Chondrocyte (in vitro differentiated cells): ENCODE measurements around the gene CCR5. TPM values are rescaled to one million over a fixed set of nuclear protein-coding genes. Genes with fewer than 3 reads are reported as not detected.

Experiments used
- DNase-seq: peaks from one replicate; pipeline ENCODE4 v3.0.0; 2021; ENCODE audit warnings: mixed read lengths, low spot score
- H3K27ac Mint-ChIP-seq: one replicate; pipeline ENCODE4 v1.8.0; 2021; ENCODE audit warnings: mild to moderate bottlenecking, moderate library complexity, mixed read lengths; ENCODE audit not compliant: unreplicated experiment
- H3K27me3 Mint-ChIP-seq: 2 replicates; pipeline ENCODE4 v1.8.0; 2021; ENCODE audit warnings: low read depth, mixed read lengths
- H3K36me3 Mint-ChIP-seq: 2 replicates; pipeline ENCODE4 v1.8.0; 2021; ENCODE audit warnings: low read depth, mixed read lengths
- H3K4me1 Mint-ChIP-seq: 2 replicates; pipeline ENCODE4 v1.8.0; 2021; ENCODE audit warnings: low read depth, mild to moderate bottlenecking, mixed read lengths
- H3K4me3 Mint-ChIP-seq: one replicate; pipeline ENCODE4 v1.8.0; 2021; ENCODE audit warnings: mild to moderate bottlenecking, moderate library complexity, mixed read lengths; ENCODE audit not compliant: unreplicated experiment
- H3K9me3 Mint-ChIP-seq: 2 replicates; pipeline ENCODE4 v1.8.0; 2021; ENCODE audit warnings: low read depth, mixed read lengths
- total RNA-seq: library from RNA; stranded (reverse); gene quantifications from 3 replicates; pipeline ENCODE4 v1.2.1, GENCODE V29; 2021
- TF ChIP-seq, protein P1 (sequence below): fragments of 200-600 bp; sonication (generic); IDR thresholded peaks from 2 replicates; pipeline ENCODE4 v1.5.0; 2021; ENCODE audit warnings: antibody characterized with exemption, mild to moderate bottlenecking, moderate library complexity

The CCR5 gene
- total RNA-seq, 1 donor from 2014 or later, result not detected

DNA sequence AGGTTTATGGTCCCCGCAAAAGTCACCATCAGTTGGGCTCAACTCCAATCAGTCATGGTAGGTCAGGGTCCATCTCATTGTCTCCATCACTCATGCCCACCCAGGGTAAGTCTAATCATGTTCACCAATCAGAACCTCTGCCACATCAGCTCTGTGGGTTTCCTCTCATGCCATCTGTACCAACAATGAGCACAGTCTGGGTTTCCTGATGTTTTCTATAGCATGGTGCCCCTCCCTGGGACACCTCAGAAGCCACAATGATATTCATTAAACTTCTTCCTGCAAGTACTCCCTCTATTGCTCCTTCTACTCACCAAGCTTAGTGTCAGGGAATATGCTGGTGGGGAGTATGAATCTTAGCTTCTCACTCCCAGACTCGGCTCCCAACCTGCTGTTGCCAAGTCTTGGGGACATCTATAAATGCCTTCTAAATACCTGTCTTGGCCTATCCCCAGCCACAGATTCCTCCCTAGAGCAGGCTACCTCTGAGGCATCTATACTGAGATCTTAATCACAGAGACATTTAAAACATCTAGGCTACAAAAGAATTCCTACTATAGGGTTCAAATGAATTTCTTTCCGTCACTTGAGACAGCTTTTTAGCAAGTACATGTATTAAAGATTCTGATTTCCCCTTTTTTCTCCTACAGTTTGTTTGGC lies 21.8 kb upstream of the CCR5 start:
- no peak for DNase-seq
- H3K4me1 Mint-ChIP-seq, result no peaks in the 10 kb centered on the region
- H3K36me3 Mint-ChIP-seq, result no peaks in the 10 kb centered on the region
- H3K4me3 Mint-ChIP-seq, result no peak overlapping the region
- no peaks in the 10 kb centered on the region for H3K9me3 Mint-ChIP-seq
- peaks cover 66% of the 10 kb centered on the region for H3K27me3 Mint-ChIP-seq
- no peak overlapping the region for H3K27ac Mint-ChIP-seq
- TF ChIP-seq, protein P1, sequence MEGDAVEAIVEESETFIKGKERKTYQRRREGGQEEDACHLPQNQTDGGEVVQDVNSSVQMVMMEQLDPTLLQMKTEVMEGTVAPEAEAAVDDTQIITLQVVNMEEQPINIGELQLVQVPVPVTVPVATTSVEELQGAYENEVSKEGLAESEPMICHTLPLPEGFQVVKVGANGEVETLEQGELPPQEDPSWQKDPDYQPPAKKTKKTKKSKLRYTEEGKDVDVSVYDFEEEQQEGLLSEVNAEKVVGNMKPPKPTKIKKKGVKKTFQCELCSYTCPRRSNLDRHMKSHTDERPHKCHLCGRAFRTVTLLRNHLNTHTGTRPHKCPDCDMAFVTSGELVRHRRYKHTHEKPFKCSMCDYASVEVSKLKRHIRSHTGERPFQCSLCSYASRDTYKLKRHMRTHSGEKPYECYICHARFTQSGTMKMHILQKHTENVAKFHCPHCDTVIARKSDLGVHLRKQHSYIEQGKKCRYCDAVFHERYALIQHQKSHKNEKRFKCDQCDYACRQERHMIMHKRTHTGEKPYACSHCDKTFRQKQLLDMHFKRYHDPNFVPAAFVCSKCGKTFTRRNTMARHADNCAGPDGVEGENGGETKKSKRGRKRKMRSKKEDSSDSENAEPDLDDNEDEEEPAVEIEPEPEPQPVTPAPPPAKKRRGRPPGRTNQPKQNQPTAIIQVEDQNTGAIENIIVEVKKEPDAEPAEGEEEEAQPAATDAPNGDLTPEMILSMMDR, result no peak

DNA sequence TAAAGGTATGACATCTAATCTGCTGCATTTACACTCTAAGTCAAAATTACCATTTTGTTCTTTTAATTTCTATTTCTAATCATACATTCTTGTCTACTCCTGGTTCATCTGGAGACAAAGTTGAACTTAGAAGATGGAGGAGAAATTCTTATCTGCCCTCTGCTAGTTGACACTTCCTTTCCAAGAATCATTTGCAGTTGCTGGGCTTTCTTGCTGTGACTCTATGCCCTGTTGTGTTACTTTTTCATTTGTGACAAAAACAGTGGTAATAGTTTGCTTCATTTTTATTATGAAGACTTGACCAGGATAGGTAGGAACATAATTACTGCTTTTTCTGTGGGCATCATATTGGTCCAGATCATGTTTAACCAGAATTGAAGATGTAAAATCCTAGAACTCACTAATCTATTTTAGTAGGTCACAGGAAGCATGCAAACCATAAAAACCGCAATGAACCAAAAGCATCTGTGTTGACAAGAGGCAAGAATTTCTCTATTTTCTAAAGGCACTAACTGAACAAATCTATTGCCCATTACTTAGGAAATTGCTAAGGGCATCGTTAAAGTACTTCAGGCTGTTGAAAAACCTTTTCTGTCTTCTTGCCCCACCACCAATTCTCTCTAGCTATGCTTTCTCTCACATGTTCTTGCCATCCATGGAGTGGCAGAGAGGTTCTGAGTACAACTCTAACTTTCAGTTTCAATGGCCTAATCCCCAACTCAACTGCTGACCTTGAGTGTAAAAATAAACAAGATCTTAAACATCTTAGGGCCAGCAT lies 21.1 kb upstream of the CCR5 start:
- no peaks in the 10 kb centered on the region for H3K9me3 Mint-ChIP-seq
- DNase-seq, result no peak
- H3K36me3 Mint-ChIP-seq, result no peaks in the 10 kb centered on the region
- H3K4me1 Mint-ChIP-seq, result no peaks in the 10 kb centered on the region
- peaks cover 66% of the 10 kb centered on the region for H3K27me3 Mint-ChIP-seq
- H3K4me3 Mint-ChIP-seq, result no peak overlapping the region
- TF ChIP-seq, protein P1, result no peak
- H3K27ac Mint-ChIP-seq, result no peak overlapping the region

DNA sequence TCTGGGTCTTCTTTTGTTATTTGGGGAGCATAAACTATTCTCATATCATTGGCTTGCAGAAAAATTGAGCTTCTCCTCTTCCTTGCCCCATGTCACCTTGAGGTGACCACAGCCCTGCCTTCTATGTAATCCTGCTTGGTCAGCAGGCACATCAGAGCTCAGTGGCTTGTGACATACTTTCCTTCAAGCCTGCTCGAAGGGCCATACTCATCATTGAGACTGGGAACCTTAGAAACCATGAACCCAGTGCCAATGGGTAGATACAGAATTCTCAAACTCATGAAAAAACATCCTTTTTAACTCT lies 20.5 kb upstream of the CCR5 start:
- Mint-ChIP-seq H3K36me3 (no peaks in the 10 kb centered on the region), H3K27me3 (peaks cover 71% of the 10 kb centered on the region)
- no peak for DNase-seq

DNA sequence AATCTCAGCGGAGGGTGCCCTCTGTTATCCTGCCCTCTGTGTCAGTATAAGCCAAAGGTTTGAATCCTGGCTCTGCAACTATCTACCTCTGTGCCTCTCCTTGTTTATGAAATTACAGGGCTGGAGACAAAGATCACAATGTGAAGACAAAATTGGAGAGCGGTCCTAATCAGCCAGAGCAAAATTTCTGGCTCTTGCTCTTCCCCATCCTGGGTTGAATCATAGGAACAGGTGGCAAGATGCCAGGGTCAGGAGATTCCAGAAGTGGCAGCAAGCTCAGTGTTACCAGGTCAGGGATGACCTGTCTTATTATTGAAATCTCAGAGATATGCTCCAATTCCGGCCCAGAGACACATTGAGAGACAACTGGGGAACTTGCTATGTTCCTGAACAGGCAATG lies 19.1 kb upstream of the CCR5 start:
- no peak for DNase-seq
- TF ChIP-seq, protein P1, result no peak
- H3K9me3 Mint-ChIP-seq, result no peaks in the 10 kb centered on the region
- no peaks in the 10 kb centered on the region for H3K36me3 Mint-ChIP-seq
- H3K4me1 Mint-ChIP-seq, result no peaks in the 10 kb centered on the region
- H3K27me3 Mint-ChIP-seq, result peaks cover 74% of the 10 kb centered on the region
- no peak overlapping the region for H3K4me3 Mint-ChIP-seq
- H3K27ac Mint-ChIP-seq, result no peak overlapping the region

More for the DNA sequence above, 20.5 kb upstream of the CCR5 start:
- H3K9me3 Mint-ChIP-seq, result no peaks in the 10 kb centered on the region
- TF ChIP-seq, protein P1, result no peak
- no peak overlapping the region for H3K27ac Mint-ChIP-seq
- no peak overlapping the region for H3K4me3 Mint-ChIP-seq
- no peaks in the 10 kb centered on the region for H3K4me1 Mint-ChIP-seq

DNA sequence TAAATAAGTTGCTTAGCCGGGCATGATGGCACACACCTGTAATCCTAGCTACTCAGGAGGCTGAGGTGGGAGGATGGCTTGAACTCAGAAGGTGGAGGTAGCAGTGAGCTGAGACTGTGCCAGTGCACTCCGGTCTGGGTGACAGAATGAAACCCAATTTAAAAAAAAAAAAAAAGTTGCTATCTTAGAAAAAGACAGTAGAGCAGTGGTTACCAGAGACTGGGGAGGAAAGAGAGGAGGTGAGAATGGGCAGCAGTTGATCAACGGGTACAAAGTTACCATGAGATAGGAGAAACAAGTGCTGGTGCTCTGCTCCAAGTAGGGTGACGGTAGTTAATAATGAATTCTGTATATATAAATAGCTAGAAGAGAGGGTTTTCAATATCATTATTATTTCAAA lies 17.7 kb upstream of the CCR5 start:
- Mint-ChIP-seq H3K4me3 (no peak overlapping the region), H3K4me1 (no peaks in the 10 kb centered on the region), H3K9me3 (no peaks in the 10 kb centered on the region), H3K27ac (no peak overlapping the region), H3K36me3 (no peaks in the 10 kb centered on the region), H3K27me3 (peaks cover 82% of the 10 kb centered on the region)
- DNase-seq, result no peak
- TF ChIP-seq, protein P1, result no peak
